Ramos (cell line): ENCODE data around the gene PPIL3.

Source experiments
- in situ Hi-C: fragments of 300-500 bp; cut with MboI; formaldehyde crosslinking; loops from one replicate; pipeline ENCODE4 v1.14.3; 2022; ENCODE audit warnings: low sequenced_read_pairs; ENCODE audit not compliant: unreplicated experiment

Gene PPIL3

DNA sequence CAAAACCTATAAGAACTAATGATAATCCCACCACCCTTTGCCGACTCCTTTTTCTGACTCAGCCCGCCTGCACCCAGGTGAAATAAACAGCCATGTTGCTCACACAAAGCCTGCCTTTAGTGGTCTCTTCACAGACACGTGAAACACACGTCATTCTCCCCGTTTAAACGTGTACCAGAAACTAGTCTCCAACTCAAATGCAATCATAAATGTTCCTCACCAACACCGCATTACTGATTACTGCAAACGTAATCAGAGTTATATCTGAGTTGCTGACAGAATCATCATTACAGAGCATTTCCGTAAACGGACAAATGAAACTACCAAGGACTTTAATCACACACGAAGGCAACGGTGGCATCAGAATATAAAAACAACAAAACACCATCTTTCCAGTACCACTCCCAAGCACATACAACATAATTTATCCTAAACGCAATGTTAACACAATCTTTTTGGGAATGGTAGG, 26.3 kb downstream of the PPIL3 start:
- in situ Hi-C loops: no loop called here

DNA sequence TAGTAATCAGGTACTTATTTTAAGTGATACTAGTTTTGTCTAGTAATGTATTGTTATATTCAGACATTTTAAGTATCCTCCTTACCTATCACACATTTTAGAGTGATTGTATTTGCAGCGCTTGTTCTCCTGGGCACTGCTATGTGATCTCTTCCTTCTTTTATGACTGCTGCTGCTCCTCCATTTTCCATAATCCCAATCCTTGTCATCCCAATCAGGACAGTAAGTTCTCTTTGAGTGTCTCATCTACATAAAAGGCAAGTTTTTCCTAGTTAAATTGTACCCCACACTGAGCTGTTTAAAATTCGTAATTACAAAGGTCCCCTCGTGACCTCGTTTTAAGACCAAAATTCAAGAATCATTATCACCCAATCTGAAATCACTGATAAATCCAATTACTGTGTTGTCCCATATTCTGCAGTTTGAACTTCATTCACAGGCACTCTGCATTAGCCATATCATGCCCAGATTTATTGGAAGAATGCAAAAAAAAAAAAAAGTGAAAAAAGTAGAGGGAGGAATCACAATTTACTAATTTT, 27.2 kb downstream of the PPIL3 start:
- in situ Hi-C loops: no loop called here

DNA sequence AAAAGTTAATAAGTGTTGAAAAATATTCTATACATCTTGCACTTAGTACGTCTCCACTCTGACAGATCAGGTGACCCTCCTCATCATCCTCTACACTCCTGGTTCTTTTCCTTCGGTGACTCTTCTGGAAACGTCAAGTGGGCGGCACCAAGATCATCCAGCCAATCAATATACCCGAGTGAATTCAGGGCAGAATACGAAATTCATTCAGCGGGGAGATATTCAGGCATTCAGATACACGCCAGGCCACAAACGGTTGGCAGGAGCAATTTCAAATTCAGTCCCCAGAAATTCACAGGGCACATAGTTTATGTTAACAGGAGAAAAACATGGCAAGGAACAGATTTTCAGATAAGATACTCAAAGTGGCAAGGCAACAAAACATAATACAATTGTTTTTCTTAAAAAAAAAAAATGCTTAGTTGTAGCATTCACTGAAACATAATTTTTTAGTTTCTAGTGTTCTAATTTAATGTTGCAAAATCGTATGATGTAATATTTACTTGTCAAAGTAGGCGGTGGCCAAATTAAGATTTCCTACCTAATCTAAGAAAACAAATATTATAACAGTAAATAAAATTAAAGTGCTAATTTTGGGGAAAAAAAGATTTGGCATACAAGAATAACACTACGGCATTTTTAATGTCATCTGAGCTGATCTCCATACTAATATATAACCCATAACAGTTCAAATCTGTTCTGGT, 28.6 kb downstream of the PPIL3 start:
- in situ Hi-C loops: no loop called here

DNA sequence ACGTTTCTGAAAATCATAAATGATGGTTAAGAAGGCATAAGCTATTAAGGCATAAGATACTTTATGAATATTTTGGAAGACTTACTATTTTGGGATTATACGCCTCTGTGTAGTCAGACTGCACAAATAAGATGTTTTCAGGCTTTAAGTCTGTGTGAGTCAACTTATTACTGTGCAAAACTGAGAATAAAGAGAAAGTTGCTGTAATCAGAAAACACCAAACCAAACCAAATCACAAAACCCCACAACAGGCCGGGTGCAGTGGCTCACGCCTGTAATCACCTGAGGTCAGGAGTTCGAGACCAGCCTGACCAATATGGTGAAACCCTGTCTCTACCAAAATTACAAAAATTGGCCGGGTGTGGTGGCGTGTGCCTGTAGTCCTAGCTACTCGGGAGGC, 32.1 kb downstream of the PPIL3 start:
- in situ Hi-C loops: no loop called here

DNA sequence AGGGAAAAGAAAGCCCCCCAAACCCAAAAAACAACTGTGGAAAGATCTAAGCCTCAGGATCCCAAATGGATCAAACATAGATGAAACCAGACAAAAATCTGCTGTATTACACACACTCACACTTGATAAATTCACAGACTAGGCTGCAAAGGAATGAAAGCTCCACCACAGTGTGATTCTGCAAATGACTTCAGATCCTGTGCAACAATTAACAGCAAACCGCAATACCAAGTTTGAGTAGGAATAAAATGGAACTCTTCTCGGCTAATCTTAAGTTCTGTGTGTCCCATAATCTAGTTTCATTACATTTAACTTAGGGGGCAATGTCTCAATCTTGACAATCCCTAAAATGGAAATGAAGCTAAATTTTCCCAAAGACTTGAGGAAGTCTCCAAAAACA, 36.3 kb downstream of the PPIL3 start:
- in situ Hi-C loops: no loop called here

DNA sequence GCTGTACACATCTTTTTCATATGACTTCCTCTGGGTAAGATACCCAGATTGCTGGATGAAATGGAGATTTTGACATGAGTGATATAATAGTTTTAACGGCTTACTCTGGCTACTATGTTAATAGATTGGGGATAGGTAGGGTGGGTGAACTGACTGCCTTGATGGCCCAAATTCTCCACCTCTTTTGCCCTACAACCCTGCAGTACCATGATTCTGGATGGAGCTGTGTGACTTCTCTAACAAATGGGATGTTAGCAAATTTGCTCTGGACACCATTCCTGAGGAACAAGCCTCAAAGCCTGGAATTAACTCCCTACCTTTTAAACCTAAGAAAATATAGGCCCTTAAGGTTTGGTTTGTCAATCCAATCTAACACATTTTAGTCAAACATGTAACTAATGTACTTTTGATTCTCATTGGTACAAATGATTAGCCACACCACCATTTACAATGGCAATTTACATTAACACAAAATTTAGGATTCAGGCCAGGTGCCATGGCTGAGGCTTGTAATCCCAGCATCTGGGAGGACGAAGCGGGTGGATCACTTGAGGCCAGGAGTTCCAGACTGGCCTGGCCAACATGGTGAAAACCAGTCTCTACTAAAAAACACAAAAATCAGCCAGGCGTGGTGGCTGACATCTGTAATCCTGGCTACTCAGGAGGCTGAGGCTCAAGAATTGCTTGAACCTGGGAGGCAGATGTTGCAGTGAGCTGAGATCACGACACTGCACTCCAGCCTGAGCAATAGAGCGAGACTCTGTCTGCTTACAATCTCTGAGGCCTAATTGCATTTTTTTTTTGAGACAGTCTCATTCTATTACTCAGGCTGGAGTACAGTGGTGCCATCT, 37.3 kb downstream of the PPIL3 start:
- in situ Hi-C loops: no loop called here

DNA sequence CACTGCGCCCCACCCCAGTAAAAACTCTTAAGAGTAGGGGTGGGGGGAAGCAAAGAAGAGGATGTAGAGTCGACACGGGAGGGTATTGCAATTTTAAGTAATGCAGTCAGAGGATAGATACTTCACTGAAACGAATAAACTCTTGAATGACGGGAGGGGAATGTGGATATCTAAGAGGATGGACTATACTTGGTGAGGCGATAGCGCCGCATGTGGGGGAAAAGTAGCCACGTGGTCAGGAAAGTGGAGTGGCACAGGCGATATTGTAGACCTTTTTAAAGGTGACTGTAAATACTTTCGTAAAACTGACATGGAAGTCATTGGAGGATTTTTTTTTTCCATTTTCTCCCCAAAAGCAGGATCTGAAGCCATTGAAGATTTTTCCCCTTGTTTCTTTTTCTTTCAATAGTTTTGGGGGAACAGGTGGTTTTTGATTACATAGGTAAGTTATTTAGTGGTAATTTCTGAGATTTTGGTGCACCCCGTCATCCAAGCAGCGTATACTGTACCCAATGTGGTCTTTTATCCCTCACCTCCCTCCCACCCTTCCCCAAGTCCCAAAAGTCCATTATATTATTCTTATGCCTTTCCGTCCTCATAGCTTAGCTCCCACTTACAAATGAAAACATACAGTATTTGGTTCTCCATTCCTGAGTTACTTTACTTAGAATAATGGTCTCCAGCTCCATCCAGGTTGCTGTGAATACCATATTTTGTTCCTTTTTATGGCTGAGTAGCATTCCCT, 38.2 kb downstream of the PPIL3 start:
- in situ Hi-C loops: no loop called here

DNA sequence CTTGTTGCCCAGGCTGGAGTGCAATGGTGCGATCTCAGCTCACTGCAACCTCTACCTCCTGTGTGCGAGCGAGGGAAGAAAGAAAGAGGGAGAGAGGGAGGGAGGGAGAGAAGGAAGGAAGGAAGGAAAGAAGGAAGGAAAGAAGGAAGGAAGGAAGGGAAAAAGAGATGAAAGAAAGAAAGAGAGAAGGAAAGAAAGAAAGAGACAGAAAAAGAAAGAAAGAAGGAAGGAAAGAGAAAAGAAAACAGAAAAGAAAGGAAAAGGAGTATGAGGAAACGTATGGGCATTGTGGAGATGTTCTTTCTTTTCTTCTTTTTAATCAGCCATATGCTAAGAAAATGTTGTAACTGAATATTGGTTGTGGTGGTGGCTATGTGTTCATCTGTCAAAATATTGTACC, 40.9 kb downstream of the PPIL3 start:
- in situ Hi-C loops: no loop called here

DNA sequence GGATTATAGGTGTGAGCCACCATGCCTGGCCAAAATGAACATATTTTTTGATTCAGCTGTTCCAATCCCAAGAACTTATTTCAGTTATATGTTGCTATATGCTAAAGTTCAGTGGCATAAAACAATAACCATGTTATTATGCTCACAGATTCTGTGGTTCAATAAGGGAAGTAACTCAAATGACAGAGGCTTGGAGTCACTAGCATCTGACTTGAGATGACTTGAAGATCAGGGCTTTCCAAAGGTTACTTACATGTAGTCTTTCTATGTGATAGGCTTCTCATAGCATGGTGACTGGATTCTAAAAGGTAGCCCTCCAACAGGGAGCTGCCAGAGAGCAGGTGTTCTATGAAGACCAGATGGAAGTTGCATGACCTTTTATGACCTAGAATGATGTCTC, 41.6 kb downstream of the PPIL3 start:
- in situ Hi-C loops: no loop called here

DNA sequence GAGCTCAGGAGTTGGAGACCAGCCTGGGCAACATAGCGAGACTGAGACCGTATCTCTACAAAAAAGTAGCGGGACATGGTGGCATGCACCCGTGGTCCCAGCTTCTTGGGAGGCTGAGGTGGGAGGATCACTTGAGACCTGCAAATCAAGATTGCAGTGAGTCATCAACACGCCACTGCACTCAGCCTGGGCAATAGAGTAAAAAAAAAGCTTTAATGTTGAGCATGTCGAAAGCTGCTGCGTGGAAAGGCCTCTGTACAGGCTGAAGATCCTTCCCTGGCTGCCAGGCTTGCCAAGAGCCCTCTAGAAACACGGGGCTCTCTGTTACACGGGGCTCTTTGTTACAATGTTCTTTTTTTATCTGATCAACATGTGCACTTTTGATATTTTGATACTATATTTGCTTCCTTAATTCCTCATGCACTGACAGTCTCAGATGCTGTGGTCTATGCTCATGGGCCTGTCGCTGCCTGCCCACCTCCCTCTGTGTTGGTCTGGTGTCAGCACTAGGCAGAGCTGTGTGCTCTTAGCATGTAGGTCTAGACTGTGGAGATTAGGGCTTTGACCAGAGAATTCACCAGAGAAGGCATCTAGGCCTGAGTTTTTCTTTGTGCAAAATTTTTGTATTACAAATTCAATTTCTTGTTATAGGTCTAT, 43.1 kb downstream of the PPIL3 start:
- in situ Hi-C loops: no loop called here

DNA sequence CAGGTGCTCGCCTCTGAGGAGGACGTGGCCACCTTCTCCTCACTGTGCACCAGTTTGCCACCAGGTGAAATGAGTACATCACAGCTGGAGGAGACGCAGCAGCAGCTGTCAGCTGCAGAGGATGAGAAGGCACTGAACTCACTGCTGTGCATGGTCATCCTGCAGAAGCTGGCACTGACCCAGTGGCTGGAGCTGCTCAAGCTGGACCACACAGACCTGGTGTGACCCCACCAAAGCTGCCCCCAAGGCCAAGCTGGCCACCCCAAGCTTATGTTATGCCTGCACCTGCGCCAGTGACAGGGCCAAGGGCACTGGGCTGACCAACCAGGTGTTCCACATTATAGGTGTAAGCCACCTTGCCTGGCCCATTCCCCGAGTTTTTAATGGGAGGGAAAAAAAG, 43.7 kb downstream of the PPIL3 start:
- in situ Hi-C loops: no loop called here

DNA sequence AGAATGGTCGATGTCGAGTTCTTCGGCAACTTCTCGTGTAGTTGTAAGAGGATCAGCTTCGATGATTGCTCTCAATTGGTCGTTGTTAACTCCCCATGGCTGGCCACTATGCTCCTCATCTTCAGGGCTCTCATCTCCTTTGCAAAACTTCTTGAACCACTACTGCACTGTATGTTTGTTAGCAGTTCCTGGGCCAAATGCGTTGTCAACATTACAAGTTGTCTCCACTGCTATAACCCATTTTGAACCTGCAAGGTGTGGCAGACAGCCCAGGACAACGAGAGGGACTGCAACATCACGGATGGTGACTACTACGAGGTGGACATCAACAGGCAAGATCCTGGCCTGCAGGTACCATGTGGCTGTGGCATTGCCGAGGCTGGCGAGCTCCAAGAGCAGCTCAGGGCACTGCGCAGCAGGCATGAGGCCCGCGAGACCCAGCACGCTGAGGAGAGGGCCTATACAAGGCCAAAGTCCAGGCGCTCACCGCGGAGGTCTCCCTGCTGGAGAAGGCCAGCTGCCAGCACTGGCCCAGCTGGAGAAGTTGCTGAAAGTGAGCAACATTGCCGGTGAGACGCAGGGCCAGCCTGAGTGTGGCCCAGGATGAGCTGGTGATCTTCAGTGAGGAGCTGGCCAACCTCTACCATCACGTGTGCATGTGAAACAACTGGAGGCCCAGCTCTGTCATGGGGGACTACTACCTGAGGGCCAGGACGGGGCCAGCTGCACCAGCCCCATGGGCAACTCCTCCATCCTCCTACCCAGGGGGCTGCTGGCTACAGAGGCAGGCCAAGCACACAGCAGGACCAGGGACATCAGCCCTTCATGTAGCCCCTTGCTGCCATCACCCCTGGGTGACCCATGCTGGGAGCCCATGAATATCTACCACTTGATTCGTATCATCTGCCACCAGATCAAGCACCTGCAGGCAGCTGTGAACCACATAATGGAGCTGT, 44.6 kb downstream of the PPIL3 start:
- in situ Hi-C loops: no loop called here

DNA sequence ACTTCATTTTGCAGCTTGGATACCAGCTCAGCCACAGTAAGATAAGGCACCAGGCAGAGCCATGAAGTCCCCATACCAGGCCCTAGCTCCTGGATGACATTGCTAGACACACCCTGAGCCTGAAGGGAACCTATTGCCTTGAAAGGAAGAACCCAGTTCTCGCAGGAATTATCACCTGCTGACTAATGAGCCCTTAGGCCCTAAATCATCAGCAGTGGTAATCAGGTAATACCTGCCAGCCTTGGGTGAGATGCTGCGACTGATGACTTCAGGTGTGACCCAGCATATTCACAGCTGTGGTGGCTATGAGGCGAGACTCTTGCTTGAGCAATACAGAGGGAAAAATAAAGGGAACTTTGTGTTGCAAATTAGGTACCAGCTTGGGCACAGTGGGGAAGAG, 49.4 kb downstream of the PPIL3 start:
- in situ Hi-C loops: no loop called here

DNA sequence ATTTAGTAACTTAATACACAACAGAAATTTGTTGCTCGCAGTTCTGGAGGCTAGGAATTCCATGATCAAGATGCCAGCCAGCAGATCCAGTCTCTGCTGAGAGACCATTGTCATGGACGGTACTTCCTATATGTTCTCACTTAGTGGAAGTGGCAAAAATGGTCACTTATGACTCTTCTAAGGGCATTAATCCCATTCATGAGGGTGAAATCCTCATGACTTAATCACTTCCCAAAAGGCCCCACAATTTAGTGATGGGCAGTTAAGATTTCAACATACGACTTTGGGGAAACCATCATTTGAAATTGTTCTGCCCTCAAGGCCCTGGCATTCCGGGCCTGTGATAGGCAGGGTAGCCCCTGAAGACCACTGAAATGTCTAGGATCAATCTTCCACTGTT, 54.2 kb downstream of the PPIL3 start:
- in situ Hi-C loops: no loop called here

DNA sequence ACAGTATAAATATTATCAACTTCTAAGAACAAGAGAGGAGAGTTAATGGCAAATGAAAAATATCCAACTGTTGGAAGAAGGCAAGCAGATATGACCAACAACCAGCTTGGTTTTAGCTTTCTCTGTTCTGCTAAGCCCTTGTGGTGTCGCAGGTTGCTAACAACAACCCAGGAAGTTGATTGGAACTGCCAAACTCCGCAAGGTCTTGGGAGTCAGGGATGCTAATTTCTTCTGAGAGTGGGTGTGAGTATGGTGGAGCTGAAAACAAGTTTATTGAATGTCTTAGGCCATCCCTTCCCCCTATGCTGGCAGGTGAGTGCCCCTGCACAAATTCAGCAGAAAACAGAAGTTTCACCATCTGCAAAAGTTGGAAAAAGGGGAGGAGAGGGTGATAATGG, 59.6 kb downstream of the PPIL3 start:
- in situ Hi-C loops: no loop called here

DNA sequence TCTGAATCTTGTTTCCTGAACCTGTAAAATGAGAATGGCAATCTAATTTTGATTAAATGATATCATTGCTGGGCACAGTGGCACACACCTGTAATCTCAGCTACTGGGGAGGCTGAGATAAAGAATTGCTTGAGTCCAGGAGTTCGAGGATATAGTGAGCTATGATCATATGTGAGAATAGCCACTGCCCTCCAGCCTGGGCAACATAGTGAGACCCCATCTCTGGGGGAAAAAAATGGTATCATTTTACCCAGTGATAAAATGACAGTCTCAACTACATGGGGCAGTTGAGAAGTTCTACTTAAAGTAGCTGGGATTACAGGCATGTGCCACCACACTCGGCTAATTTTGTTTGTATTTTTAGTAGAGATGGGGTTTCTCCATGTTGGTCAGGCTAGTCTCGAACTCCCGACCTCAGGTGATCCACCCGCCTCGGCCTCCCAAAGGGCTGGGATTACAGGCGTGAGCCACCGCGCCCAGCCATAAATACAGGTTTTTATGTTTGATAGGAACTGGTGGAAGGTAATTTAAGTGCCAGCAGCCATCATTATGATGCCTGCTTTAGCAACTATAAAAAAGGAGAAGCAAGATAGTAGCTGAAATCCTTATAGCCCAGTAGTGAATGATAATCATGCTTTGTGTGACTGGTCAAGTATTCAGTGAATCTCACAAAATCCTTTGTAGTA, 60.2 kb downstream of the PPIL3 start:
- in situ Hi-C loops: no loop called here

DNA sequence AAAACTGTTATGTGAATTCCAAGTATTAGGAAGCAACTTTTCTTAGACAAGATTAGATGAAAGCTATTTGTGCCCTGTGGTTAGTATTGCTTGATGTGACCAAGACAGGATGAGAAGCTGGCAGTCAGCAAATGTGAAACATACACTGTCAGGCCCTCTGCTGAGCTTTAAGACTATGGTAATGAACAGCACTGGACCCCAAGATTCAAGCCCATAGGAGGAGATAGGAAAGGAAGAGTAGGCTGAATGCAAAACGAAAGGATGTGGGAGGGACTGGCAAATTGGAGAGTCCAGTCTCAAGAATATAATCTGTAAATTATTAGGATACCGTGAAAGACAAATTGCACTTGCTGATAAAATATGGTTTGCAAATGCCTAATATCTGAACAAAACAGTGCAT, 60.8 kb downstream of the PPIL3 start:
- in situ Hi-C loops: no loop called here

DNA sequence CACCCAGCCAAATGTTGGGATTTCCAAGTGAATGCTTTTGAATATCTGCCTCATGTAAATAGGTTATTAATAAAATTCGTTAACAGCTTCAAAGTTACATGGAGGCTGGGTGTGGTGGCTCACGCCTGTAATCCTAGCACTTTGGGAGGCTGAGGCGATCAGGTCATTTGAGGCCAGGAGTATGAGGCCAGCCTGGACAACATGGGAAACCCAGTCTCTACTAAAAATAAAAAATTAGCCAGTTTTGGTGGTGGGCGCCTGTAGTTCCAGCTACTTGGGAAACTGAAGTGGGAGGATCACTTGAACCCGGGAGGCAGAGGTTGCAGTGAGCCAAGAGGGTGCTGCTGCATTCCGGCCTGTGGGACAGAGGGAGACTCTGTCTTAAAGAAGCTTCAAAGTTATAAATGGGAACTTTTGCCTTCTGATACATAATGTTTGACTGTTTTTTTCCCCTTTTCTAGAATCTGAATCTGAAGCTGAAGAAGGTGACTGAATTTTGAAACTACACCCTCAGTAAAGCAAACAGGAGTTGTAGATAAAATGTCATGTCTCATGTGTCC, 67.1 kb downstream of the PPIL3 start:
- in situ Hi-C loops: no loop called here
